PC-3 (cell line): ENCODE results near the gene GH1. TPM values are rescaled to one million over a fixed set of nuclear protein-coding genes. Genes with fewer than 3 reads are reported as not detected.

Source experiments
- ATAC-seq: fragments of 200-7000 bp; cut with Tn5 transposase; 2 replicates; pipeline ENCODE4 v1.9.1; 2020; ENCODE audit warnings: mild to moderate bottlenecking, moderate library complexity
- BruUV-seq: library from RNA; stranded (reverse); fragments of 400-500 nt; replicated peaks from 2 replicates; lab custom pipeline; 2021; lab: Mats Ljungman, UMichigan
- CTCF ChIA-PET: fragments of 300-600 bp; sonication (Branson Sonifier 250); formaldehyde crosslinking; loops from one replicate; lab custom pipeline; 2022; ENCODE audit warnings: antibody characterized with exemption; lab: Charles Lee
- POLR2A ChIA-PET: fragments of 300-600 bp; sonication (Branson Sonifier 250); formaldehyde crosslinking; loops from one replicate; lab custom pipeline; 2022; ENCODE audit warnings: antibody characterized with exemption; ENCODE audit not compliant: unreplicated experiment; lab: Charles Lee
- DNase-seq: peaks from one replicate; pipeline ENCODE4 v3.0.0-alpha.2; 2015
- H2AFZ ChIP-seq: fragments of 300-600 bp; sonication (generic); 2 replicates; pipeline ENCODE4 v1.6.0; 2016; ENCODE audit warnings: antibody characterized with exemption, low read length
- H3F3A ChIP-seq: fragments of 300-600 bp; sonication (generic); one replicate; pipeline ENCODE4 v1.6.0; 2017; ENCODE audit warnings: antibody characterized with exemption, low read length, control low read depth, mild to moderate bottlenecking; ENCODE audit not compliant: unreplicated experiment
- H3K27ac ChIP-seq: fragments of 300-600 bp; sonication (generic); 2 replicates; pipeline ENCODE4 v1.5.1; 2016; ENCODE audit warnings: mild to moderate bottlenecking, low read length
- H3K27me3 ChIP-seq: fragments of 300-600 bp; sonication (generic); 2 replicates; pipeline ENCODE4 v1.6.1; 2016; ENCODE audit warnings: low read length, mixed read lengths
- H3K36me3 ChIP-seq: fragments of 300-600 bp; sonication (generic); 2 replicates; pipeline ENCODE4 v1.6.1; 2016; ENCODE audit warnings: low read depth, mixed run types, low read length, mixed read lengths
- H3K4me1 ChIP-seq: fragments of 300-600 bp; sonication (generic); 2 replicates; pipeline ENCODE4 v1.5.1; 2016; ENCODE audit warnings: low read length; ENCODE audit not compliant: insufficient read depth
- H3K4me2 ChIP-seq: fragments of 300-600 bp; sonication (generic); 2 replicates; pipeline ENCODE4 v1.6.0; 2016; ENCODE audit warnings: low read length
- H3K4me3 ChIP-seq: fragments of 300-600 bp; sonication (generic); 2 replicates; pipeline ENCODE4 v1.5.1; 2016; ENCODE audit warnings: mild to moderate bottlenecking, low read length, mixed read lengths
- H3K79me2 ChIP-seq: fragments of 300-600 bp; sonication (generic); 2 replicates; pipeline ENCODE4 v1.6.1; 2017; ENCODE audit warnings: low read length, mixed read lengths
- H3K9ac ChIP-seq: fragments of 300-600 bp; sonication (generic); 2 replicates; pipeline ENCODE4 v1.6.0; 2016; ENCODE audit warnings: mild to moderate bottlenecking, low read length
- H3K9me2 ChIP-seq: fragments of 300-600 bp; sonication (generic); replicated peaks from 2 replicates; pipeline ENCODE4 v1.6.1; 2016; ENCODE audit warnings: mixed run types, low read length, mixed read lengths
- H3K9me3 ChIP-seq: fragments of 300-600 bp; sonication (generic); 2 replicates; pipeline ENCODE4 v1.6.1; 2016; ENCODE audit warnings: low read length, mixed read lengths
- H4K20me1 ChIP-seq: fragments of 300-600 bp; sonication (generic); 2 replicates; pipeline ENCODE4 v1.6.1; 2016; ENCODE audit warnings: low read length, mixed read lengths
- EZH2 ChIP-seq: fragments of 300-600 bp; sonication (generic); IDR thresholded peaks from one replicate; pipeline ENCODE4 v1.6.1; 2017; ENCODE audit warnings: antibody characterized with exemption, mild to moderate bottlenecking, low read length; ENCODE audit not compliant: unreplicated experiment
- EZH2phosphoT487 ChIP-seq: fragments of 300-600 bp; sonication (generic); IDR thresholded peaks from 2 replicates; pipeline ENCODE4 v1.6.1; 2018; ENCODE audit warnings: mild to moderate bottlenecking, antibody characterized with exemption, low read length, borderline replicate concordance
- intact Hi-C: fragments of 100-400 bp; cut with micrococcal nuclease; formaldehyde crosslinking; loops from 2 replicates; pipeline ENCODE4 v1.9.0; 2023
- total RNA-seq: library from RNA; depleted of rRNA; stranded (reverse); fragments of >200 nt; gene quantifications from 2 replicates; pipeline ENCODE4 v1.2.3, GENCODE V29; 2014
- TF ChIP-seq, protein P1 (sequence below): fragments of 300-600 bp; sonication (generic); conservative IDR thresholded peaks from 2 replicates; pipeline ENCODE4 v1.5.1; 2017; ENCODE audit warnings: antibody characterized with exemption, low read depth, mild to moderate bottlenecking, low read length

GH1 gene
- total RNA-seq, 1 experiment from 2014 or later, result not detected

DNA sequence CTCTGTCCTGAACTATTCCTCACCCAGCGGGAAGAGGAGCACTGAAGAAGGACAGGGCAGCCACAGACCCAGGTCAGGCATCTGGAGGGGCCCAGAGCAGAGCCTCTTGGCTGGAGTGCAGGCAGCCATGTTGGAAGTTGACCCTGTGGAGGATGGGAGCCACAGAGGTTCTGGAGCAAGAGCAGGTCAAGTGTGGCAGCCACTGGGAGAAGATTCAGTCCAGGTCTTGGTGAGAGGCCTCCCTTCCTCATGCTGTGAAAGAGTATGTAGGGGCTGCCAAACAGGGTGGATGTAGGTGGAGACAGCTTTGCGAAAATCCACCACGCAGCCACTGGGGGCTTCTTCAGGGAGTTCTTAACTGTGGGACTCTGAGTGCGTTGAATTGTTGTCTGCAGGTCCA, 14.1 kb upstream of the GH1 start:
- H3K4me3 ChIP-seq, result no peak overlapping the region
- no peak overlapping the region for H3K9ac ChIP-seq
- H3K4me1 ChIP-seq, result no peaks in the 10 kb centered on the region
- no peaks in the 10 kb centered on the region for H3K9me2 ChIP-seq
- H3K9me3 ChIP-seq, result no peaks in the 10 kb centered on the region
- ATAC-seq (no peak), DNase-seq (no peak)
- no peaks in the 10 kb centered on the region for H3K79me2 ChIP-seq
- no TSS peak for BruUV-seq
- intact Hi-C loops, result no loop called here
- H4K20me1 ChIP-seq, result no peaks in the 10 kb centered on the region
- TF ChIP-seq, protein P1, sequence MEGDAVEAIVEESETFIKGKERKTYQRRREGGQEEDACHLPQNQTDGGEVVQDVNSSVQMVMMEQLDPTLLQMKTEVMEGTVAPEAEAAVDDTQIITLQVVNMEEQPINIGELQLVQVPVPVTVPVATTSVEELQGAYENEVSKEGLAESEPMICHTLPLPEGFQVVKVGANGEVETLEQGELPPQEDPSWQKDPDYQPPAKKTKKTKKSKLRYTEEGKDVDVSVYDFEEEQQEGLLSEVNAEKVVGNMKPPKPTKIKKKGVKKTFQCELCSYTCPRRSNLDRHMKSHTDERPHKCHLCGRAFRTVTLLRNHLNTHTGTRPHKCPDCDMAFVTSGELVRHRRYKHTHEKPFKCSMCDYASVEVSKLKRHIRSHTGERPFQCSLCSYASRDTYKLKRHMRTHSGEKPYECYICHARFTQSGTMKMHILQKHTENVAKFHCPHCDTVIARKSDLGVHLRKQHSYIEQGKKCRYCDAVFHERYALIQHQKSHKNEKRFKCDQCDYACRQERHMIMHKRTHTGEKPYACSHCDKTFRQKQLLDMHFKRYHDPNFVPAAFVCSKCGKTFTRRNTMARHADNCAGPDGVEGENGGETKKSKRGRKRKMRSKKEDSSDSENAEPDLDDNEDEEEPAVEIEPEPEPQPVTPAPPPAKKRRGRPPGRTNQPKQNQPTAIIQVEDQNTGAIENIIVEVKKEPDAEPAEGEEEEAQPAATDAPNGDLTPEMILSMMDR, result no peak
- TF ChIP-seq EZH2 (no peak), EZH2phosphoT487 (no peak)
- ChIA-PET POLR2A (no interaction called here), CTCF (no interaction called here)
- H3K27me3 ChIP-seq, result no peaks in the 10 kb centered on the region
- no peak overlapping the region for H3K4me2 ChIP-seq
- H3F3A ChIP-seq, result no peaks in the 10 kb centered on the region
- H3K36me3 ChIP-seq, result no peaks in the 10 kb centered on the region
- H3K27ac ChIP-seq, result no peak overlapping the region
- H2AFZ ChIP-seq, result no peak overlapping the region

DNA sequence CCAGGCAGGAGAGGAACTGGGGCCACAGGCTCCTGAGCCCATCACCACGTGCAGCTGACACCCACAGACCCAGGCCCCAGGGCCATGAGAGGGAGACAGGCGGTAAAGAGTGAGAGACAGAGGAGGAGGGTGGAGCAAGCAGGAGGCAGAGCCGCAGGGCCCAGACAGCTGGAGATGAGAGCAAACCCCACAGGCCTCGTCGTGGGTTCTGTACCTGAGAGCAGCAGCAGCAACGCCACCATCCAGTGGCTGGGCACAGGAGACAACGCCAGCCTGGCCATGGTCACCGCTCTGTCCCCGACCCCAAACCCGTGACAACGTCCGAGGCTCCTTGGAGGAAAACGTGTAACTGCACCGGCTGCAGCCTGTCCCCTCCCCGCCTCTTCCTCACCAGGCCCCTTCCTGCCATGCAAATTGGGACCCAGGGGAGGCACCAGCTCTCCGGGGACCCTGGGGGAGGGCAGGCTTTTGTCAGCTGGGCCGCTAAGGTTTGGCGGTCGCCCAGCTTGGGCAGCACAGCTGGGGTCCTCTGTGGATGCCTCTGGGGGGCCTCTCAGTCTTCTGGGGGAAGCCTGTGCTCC, 13.4 kb upstream of the GH1 start, which contains the start of gene CD79B:
CD79B (minus strand) TSS at position 351 of the 581 bp plus-strand sequence; CDS start at position 281, 70 bp downstream.
- TF ChIP-seq EZH2phosphoT487 (no peak), EZH2 (no peak)
- TF ChIP-seq, protein P1, result no peak
- Histone ChIP-seq H2AFZ (no peak within 1 kb of the TSS), H3K9me2 (no peaks in the 10 kb centered on the region), H3F3A (no peaks in the 10 kb centered on the region), H3K9me3 (no peaks in the 10 kb centered on the region), H3K4me2 (no peak within 1 kb of the TSS), H3K79me2 (no peaks in the 10 kb centered on the region), H4K20me1 (no peaks in the 10 kb centered on the region), H3K27me3 (no peaks in the 10 kb centered on the region), H3K9ac (no peak within 1 kb of the TSS), H3K36me3 (no peaks in the 10 kb centered on the region), H3K4me3 (no peak within 1 kb of the TSS), H3K27ac (no peak within 1 kb of the TSS), H3K4me1 (no peaks in the 10 kb centered on the region)
- no TSS peak for BruUV-seq
- POLR2A ChIA-PET, result no interaction called here
- intact Hi-C loops, result no loop called here
- ATAC-seq (no peak), DNase-seq (no peak)
- CTCF ChIA-PET, result interaction anchor here (0.6 kb wide), 1 partner anchor 232 kb away, joined by 7 read pairs; no protein-coding TSS in a partner anchor

DNA sequence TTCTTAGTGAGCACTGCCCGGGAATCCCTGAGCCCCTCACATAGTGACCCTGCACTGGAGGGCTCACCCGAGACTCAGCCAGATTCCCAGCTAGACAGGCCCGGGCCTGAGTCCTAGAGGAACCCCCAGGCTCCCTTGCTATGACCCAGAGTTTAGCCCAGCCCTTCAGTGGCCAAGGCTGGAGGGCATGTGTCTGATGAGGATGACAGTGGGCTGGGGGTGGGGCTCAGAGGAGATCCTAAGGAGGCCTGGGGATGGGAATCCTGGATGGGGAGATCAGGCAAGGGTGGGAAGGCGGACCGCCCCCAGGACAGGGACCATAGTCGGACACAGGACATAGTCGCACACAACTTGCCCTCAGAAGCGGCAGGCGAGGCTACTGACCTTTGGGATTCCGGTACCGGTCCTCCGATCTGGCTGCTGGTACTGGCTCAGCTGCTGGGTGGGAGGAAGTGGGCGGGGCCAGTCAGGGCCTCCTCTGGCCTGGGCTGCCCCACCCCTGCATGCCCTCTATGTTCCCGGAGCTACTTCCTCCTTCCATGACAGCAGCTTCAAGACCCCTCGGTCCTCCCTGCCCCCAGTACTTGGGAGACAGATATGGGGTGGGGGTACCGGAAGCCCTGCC, 12.4 kb upstream of the GH1 start:
- Histone ChIP-seq H3K4me2 (no peak overlapping the region), H3K36me3 (no peaks in the 10 kb centered on the region), H3K79me2 (no peaks in the 10 kb centered on the region), H3K9me3 (no peaks in the 10 kb centered on the region), H3K9me2 (no peaks in the 10 kb centered on the region), H3K27ac (no peak overlapping the region), H3K9ac (no peak overlapping the region), H2AFZ (no peak overlapping the region), H3K4me1 (no peaks in the 10 kb centered on the region), H3K4me3 (no peak overlapping the region), H4K20me1 (no peaks in the 10 kb centered on the region), H3F3A (no peaks in the 10 kb centered on the region), H3K27me3 (no peaks in the 10 kb centered on the region)
- intact Hi-C loops, result no loop called here
- DNase-seq (no peak), ATAC-seq (peak; percentile 27; the same call in 1 of the 2 replicates)
- ChIA-PET POLR2A (no interaction called here), CTCF (no interaction called here)
- no TSS peak for BruUV-seq
- TF ChIP-seq EZH2, result no peak
- TF ChIP-seq, protein P1, result no peak
- no peak for TF ChIP-seq EZH2phosphoT487
